ENCODE measurements around the gene GLIS1.

Gene GLIS1

DNA sequence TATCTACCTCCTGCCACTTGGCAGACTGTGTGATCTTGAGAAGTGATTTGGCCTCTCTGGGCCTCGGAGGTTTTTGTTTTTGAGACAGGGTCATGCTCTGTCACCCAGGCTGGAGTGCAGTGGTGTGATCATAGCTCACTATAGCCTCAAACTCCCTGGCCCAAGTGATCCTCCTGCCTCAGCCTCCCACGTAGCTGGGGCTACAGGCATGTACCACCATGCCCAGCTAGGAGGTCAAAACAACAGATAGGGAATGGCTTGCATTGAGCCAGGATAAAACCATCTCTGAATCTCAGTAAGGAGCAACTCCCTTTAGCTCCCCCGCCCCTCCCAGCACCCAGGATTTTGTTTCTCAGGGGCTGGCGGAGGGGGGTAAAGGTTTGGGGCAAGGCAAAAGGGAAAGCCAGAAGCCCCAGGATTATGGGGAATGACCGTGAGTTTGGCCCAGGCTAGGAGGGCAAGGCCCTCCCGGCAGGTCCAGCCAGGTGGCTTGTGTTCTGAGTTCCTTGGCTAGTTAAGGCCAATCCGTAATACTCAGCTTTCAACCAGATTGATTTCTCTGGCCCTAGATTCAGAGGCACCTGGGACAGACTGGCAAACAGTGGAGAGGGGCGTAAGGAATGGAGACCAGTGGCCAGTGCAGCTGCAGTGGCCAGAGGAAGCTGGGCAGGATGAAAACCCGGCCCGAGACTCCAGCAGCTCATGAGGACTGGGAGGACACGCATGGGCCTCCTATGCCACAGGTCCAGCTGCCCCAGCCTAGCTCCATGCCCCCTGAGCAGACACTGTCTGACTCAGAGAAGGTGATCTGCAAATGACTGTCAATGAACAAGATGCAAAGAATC is 149.7 kb downstream of the GLIS1 start:
- DNase-seq: no peak

DNA sequence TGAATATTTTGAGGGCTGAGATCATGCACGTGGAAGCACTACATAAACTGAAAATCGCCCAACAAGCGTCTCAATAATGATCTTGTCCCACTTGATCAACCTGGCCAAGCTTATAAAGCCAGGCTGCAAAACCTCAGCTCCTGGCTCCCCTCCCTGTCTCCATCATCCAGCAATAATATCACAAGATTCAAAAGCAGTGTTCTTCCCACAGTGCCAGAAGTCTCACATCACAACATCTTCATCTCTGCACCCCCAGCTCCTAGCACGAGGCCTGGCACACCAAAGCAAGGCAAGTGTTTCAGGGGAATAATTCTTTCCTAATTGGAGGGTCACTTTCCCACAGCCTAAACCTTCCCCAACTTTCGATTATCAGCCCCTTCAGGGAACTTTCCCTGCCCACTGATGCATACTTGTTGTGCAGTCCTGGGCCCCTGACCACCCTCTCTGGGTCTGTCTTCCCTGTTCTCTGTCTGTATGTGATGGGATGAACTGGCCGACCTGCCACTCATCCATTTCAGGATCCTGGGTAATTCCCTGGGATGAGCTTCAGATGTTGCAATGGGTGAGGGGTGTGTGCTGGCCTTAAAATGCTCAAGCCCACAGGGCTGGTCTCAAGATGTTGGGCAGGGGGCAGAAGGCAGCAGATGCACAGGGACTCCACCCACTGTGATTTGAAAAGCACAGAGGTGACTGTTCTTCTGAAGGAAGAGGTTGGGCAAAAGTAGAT is 150.7 kb downstream of the GLIS1 start:
- DNase-seq: no peak

DNA sequence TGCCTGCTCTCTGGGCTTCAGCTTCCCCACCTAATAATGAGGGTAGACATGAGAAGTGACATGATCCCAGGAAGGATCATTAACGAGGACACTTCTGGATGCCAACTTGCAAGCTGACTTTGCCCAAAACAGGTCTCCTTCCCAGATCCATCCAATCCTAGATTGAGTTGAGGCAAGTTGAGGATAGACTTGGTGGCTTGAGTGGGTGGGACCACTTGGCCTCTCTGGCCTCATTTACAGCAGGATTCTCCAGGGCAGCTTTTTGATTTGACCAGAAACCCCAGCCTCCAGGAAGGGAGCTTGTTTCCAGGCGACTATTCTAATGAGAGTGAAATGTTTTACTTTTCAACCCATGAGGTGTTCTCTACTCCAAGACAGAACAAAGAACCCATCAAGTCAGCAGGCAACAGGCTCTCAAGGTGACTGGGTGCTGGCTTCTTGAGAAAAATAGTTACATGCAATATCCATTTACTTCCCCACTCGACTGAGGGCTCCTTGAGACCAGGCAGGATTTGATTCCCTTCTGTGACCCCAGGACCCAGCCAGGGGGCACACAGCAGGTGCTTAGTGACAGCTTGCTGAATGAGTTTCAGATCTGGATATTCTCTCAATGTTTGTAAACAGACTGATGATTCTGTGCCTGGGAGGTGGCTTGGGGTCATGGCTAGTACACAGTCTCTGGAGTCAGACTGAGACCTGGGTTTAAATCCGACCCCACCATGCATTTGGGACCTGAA is 151.5 kb downstream of the GLIS1 start:
- no peak for DNase-seq

- no peak for DNase-seq
Observed at GRCh38 chr1:53586765-53587164, 152.2 kb downstream of the GLIS1 start.

- no peak for DNase-seq
Observed at GRCh38 chr1:53585565-53585964, 153.4 kb downstream of the GLIS1 start.

DNA sequence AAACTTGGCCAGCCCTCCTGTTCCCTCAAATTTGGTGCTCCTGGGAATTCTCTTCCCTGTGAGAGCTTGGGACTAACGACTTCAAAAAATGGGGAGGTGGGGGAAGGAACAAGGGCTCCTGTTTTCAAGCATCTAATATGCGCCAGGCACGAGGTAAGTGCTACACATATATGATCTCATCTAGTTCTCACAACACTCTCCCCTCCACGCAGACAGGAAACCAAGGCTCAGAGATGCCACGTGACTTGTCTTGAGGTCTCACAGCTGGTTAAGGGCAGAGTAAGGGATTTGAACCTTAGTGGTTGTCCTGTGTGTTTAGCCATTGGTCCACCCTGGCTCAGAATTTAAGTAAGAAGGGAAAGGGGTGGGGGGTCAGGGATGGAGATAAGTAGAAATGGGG is 153.8 kb downstream of the GLIS1 start:
- DNase-seq: peak in 1 of 2 experiments; percentile 10

DNA sequence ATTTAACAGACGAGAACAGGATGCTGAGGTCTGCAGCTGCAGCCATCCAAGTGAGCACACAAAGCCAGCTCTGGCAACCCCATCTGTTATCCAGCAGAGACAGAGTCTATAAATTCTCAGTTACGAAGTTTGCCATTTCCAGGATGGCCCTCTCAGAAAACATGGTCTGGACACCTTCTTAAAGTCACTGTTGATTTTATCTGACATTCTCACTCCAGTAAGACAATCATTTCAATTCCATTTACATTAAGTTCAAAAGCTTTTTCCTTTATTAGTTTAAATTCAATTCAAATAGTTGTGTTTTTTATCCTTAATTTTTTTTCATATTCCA is 154.2 kb downstream of the GLIS1 start:
- DNase-seq: no peak

GRCh38 chr1:53583868-53584776 is 154.8 kb downstream of the GLIS1 start:
- DNase-seq: no peak

DNA sequence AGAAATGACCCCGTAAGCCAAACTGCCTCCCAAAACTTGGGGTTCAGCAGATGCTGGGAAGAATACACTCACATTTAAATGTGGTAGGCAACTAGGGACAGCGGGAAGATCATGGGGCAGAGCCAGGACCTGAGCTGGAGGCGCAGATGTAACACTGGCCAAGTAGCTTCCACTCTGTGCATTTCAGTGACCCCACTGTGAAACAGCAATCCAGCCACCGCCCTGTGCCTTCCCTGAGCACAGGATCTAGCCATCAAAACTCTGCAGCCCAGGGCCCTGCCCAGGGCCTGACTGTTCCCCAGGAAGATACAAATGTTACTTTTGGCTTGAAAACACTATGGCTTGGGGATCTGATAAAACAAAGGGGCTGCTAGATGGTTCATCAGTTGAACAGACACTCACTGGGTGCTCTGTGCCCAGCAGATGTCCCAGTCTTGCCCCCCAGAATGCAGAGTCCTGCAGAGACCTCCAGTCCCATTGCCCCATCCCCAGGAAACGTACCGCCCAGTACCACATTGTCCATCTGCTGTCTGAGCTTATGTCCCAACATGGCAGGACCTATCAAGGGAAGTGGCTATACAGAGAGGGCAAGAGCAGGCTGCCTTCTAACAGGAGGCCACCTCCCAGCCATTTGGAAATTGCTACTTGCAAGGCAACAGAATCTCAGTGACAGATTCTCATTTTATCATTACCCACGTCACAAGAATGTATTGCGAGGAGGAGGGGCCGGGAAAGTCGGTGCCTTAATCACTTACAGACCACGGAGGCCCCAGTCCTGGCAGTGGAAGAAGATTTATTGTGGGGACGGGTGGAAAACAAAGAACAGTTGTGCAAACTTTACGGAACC is 155.7 kb downstream of the GLIS1 start:
- DNase-seq: no peak

- DNase-seq: no peak
Observed at GRCh38 chr1:53582211-53583020, 156.5 kb downstream of the GLIS1 start.

GRCh38 chr1:53581476-53581875 is 157.5 kb downstream of the GLIS1 start:
- DNase-seq: no peak

- DNase-seq: no peak
Observed at GRCh38 chr1:53580739-53581475, 158.1 kb downstream of the GLIS1 start.

GRCh38 chr1:53580009-53580400 is 159.0 kb downstream of the GLIS1 start:
- DNase-seq: no peak

- DNase-seq: no peak
Observed at GRCh38 chr1:53579221-53580008, 159.5 kb downstream of the GLIS1 start.

DNA sequence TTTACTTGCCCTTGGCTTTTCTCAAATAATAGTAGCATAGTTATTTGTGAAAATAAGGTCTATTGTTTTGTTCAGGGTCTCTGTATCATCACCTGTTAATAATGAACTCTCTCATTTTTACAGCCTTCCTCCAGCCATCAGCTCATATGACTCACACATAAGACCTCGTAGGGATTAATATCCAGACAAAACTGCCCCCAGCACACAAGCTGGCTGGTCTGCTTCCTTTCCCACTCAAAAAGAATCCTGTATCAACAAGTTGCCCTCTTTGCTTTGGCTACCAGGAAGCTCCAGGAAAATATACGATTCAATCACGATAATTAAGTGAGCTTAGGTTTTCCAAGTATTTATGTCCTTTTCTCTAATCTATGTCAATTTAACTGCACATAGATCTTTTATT is 160.6 kb downstream of the GLIS1 start:
- DNase-seq: no peak

GRCh38 chr1:53577761-53578100 is 161.2 kb downstream of the GLIS1 start:
- no peak for DNase-seq

GRCh38 chr1:53576866-53577760 is 161.9 kb downstream of the GLIS1 start:
- DNase-seq: no peak

DNA sequence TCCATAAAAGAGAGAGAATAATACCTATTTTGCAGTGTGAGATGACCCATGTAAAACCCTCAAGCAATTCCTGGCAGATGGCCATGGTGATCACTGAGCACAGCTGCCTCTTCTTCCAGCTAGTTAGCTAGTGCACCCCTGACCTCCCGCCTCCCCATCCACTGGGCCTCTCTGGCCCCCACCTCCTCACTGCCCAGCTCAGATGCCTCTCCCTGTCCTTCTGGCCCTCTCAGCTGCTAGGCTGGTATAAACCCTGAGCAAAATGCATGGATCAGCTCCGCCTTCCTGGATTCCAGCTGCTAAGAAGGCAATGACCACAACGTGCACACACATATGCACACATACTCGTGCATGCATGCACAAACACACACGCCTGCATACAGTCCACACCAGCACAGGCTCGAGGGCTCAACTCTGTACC is 162.6 kb downstream of the GLIS1 start:
- DNase-seq: no peak
